Measurements from ENCODE around the gene ZNF512B. TPM values are rescaled to one million over a fixed set of nuclear protein-coding genes. Genes with fewer than 3 reads are reported as not detected.

ZNF512B gene
- total and polyA plus RNA-seq, 12 donors = 4.6 to 14.8 (median 13.6) TPM

DNA sequence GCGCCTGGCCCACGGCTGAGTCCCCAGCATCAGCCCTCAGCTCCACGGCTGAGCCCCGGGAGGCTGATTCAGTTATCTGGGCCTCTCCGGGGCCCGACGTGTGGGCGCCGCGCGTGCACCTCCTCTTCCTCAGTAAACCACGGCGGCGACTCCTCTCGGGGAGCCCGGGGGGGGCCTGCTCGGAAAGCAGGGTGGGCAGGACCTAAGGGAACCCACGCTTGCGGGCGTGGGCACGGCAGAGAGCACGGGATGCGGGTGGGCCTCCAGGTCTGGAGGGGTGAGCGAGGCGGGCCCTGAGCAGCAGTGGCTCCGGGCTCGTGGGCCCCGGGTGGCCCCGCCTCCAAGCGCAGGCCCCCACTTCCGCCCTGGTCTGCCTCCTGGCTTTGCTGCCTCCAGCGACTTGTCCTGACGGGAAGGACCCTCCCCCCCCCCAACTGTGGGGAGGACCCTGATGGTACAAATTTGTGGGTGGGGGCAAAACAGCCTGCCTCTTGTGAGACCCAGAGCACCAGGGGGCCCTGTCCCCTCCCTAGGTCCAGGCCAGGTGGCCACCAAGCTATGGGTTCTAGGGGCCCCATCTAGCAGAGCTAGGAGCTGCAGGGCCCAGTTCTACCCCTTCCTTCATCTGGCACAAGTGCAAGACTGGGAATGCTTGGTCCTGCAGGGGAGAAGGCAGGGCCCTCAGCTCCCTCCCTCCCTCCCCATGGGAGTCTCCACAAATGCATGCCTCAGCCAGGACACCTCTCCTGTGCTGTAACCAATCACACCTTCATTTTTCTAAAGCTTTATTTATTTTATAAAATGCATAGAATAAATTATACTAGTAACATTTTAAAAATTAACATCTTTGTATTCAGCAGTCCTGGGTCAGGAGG is 30.4 kb downstream of the ZNF512B start:
- H3K4me1 ChIP-seq = peaks cover 11 to 25% (median 20%) of the 10 kb centered on the region in 9 donors
- intact Hi-C loops (cut with DNase I) = no loop called here
- H3K9me3 ChIP-seq = no peaks in the 10 kb centered on the region
- TF ChIP-seq, protein P1, sequence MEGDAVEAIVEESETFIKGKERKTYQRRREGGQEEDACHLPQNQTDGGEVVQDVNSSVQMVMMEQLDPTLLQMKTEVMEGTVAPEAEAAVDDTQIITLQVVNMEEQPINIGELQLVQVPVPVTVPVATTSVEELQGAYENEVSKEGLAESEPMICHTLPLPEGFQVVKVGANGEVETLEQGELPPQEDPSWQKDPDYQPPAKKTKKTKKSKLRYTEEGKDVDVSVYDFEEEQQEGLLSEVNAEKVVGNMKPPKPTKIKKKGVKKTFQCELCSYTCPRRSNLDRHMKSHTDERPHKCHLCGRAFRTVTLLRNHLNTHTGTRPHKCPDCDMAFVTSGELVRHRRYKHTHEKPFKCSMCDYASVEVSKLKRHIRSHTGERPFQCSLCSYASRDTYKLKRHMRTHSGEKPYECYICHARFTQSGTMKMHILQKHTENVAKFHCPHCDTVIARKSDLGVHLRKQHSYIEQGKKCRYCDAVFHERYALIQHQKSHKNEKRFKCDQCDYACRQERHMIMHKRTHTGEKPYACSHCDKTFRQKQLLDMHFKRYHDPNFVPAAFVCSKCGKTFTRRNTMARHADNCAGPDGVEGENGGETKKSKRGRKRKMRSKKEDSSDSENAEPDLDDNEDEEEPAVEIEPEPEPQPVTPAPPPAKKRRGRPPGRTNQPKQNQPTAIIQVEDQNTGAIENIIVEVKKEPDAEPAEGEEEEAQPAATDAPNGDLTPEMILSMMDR (IDR thresholded peaks at IDR 0.05) = no peak
- 78 to 86% methylated on average over 28 to 33 of the region's 33 CpGs for WGBS, 2 donors
- ATAC-seq (no peak), DNase-seq (peak in 1 of 2 donors; percentile 0)
- H3K27ac ChIP-seq = no peak overlapping the region
- H3K36me3 ChIP-seq = peaks cover 0 to 86% (median 53%) of the 10 kb centered on the region in 9 donors
- H3K4me3 ChIP-seq = no peak overlapping the region
- H3K27me3 ChIP-seq = no peaks in the 10 kb centered on the region

DNA sequence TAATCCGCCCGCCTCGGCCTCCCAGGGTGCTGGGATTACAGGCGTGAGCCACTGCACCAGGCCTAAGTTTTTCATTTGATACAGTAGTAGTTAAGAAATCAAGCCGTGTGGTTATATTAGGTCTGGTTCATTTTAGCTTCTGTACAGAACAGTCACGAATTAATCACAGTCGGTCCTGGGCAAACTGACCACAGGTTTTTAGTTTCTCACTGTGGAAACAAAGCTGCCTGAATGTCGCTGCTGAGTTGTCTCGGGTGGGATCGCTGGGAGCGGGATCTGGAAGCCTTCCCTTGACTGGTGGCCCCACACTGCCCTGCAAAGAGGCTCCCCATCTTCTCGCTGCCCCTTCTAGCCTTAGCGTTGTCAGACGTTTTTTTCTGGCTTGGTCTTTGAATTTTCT is 32.1 kb downstream of the ZNF512B start:
- H3K9me3 ChIP-seq = no peaks in the 10 kb centered on the region
- ATAC-seq (no peak), DNase-seq (no peak)
- H3K4me3 ChIP-seq = no peak overlapping the region
- 90 to 94% methylated on average over 14 of the region's 14 CpGs for WGBS, 2 donors
- intact Hi-C loops (cut with DNase I) = no loop called here
- H3K4me1 ChIP-seq = peaks cover 0 to 15% (median 4%) of the 10 kb centered on the region in 9 donors
- H3K36me3 ChIP-seq = peaks cover 0 to 86% (median 43%) of the 10 kb centered on the region in 9 donors
- H3K27ac ChIP-seq = no peak overlapping the region
- no peaks in the 10 kb centered on the region for H3K27me3 ChIP-seq
- TF ChIP-seq, protein P1 (IDR thresholded peaks at IDR 0.05) = no peak

DNA sequence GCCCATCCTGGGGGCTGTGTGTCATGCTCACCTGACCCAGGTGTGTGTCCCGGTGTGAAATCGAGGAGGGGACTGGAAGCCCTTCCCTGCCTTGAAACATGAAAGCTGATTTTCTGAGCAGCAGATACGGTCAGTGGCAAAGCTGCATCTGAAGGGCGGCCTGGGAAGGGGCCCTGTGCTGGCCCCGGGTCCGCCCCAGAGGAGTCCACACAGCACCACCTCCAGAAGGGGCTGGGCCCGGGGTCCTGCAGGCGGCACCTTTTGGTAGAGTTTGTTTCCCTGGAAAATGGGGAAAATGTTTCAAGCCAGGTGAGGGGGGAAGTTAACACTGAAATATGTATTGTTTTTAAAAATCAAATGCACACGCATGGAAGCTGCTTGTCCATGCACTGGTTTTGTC is 34.3 kb downstream of the ZNF512B start:
- no peak overlapping the region for H3K27ac ChIP-seq
- WGBS, 2 donors = 92 to 94% methylated on average over 9 of the region's 9 CpGs
- no peak overlapping the region for H3K4me3 ChIP-seq
- DNase-seq (no peak), ATAC-seq (no peak)
- H3K27me3 ChIP-seq = no peaks in the 10 kb centered on the region
- H3K9me3 ChIP-seq = no peaks in the 10 kb centered on the region
- TF ChIP-seq, protein P1 (IDR thresholded peaks at IDR 0.05) = no peak
- peaks cover 0 to 14% (median 4%) of the 10 kb centered on the region in 9 donors for H3K4me1 ChIP-seq
- intact Hi-C loops (cut with DNase I) = no loop called here
- H3K36me3 ChIP-seq = peaks cover 0 to 95% (median 54%) of the 10 kb centered on the region in 9 donors

DNA sequence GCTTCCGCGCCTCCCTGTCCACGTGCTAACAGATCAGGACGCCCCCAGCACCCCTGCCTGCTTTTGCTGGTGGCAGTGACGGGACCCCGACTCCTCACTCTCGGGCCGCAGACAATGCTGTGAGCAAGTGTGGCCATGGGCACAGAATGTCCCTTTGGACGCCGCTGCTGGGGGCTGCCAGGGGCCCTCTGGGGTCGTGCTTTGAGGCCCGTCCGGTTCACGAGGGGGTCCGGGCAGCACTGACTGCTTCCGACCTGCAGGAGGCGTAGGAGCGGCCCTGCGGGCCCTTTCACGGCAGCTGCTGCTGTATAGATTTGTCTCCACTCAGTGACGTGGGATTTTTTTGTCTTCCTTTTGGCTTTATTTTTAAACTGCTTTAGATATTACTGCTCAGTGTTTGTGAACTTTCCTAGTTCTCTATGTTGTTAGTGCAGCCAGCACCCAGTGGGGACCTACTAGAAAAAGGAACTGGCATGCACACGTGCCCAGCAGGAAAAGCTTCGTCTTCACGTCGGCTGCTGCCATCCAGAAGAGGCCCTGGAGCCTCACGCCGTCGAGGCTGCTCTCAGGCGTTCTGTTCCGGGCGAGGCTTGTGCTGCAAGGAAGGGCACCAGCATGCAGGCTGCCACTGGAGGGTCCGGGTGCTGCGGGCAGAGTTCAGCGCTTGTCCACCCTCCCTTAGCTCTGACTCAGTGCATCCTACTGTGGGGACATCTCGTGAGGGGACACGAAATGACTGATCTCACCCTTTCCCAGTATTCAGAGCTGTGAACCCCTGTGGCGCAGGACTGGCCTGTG is 35.3 kb downstream of the ZNF512B start:
- intact Hi-C loops (cut with DNase I) = no loop called here
- Histone ChIP-seq H3K36me3 (peaks cover 0 to 95% (median 54%) of the 10 kb centered on the region in 9 donors), H3K4me1 (peaks cover 0 to 19% (median 4%) of the 10 kb centered on the region in 9 donors), H3K4me3 (no peak overlapping the region), H3K27ac (no peak overlapping the region), H3K27me3 (no peaks in the 10 kb centered on the region), H3K9me3 (no peaks in the 10 kb centered on the region)
- TF ChIP-seq, protein P1 (IDR thresholded peaks at IDR 0.05) = peak in 7 of 9 donors; percentile 18 to 33 (median 29)
- no peak for DNase-seq
- no peak for ATAC-seq
- 77 to 82% methylated on average over 37 of the region's 37 CpGs for WGBS, 2 donors

Measured in heart right ventricle (tissue), 16 donors.